Urothelium cell line (cell line): Measurements from ENCODE around the gene CD83.
A peak's percentile ranks its signal among the peaks of the same experiment; 100 is the strongest.
"Not testable (repeated sequence)": the region's sequence is repeated elsewhere in the genome, so short reads cannot be mapped to it uniquely, and the experiment has no call there.

Source experiments
- DNase-seq: peaks from one replicate; pipeline ENCODE4 v3.0.0; 2011; ENCODE audit warnings: low spot score, mixed read lengths
- FAIRE-seq: peaks from 2 replicates; lab custom pipeline; 2011; peaks lifted over from hg19 to GRCh38; lab: Jason Lieb, UNC

CD83 gene

DNA sequence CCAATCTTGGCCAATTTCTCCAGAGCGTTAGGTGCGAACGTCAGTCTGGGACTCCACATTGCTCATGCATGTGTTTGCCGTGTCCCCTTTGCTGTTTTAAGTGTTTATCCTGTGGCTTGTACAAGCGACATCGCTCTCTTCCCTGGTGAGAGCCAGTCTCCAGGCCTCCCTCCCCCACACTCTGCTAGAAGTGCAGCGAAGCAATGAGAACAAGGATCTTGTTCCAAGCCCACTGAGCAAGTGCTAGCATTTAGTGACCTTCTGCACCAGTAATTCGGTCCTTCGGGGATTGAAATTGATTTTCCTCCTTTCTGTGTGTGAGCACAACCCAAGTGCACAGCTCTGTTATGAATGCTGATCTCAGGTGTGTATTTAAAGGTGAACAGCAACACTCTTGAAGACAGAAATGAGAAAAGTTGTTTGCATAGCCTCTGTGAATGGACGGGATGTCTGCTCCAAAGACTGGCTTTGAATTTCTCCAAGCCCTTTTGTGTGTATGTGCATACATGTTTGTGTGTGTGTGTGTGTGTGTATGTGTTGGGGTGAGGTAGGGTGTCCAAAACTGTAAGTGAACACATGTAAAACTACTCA lies 29.0 kb downstream of the CD83 start:
- DNase-seq, result no peak
- FAIRE-seq, result no peak

- DNase-seq, result no peak
- FAIRE-seq, result no peak
Measured at GRCh38 chr6:14147891-14148290, 30.3 kb downstream of the CD83 start.

- FAIRE-seq, result no peak
Measured at GRCh38 chr6:14148471-14148870, 30.9 kb downstream of the CD83 start.

DNA sequence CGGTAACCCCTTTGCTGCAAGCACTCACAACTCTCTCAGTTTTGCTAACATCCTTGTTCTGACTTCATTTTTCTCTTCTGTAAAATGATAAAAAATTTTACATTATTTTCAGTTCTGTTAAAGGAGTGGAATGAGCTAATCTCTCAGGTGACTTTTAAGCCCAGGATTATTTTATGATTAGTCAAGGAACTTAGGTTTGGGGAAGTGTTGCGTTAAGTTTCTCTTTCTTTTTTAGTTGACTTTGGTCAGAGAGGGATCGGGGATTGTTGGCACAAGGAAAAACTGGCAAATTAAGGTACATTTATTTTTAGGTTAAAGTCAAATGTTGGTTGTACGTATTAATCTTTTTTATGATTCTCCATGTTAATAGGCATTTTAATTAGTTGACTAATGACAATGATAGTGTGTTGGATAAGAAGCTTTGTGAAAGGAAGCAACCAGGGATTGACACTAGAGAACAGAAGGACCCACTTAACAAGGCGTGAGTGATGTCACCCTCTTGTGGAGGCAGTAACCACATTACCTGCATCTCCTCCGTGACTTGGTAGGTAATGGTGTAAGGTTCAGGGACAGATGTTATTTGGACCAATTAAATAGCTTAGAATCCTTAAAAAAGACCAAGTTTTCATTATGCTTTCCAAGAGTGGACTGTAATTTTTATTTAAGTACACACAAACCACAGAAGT lies 31.6 kb downstream of the CD83 start:
- FAIRE-seq, result no peak
- DNase-seq, result no peak

More at GRCh38 chr6:14148471-14148870, 30.9 kb downstream of the CD83 start:
- DNase-seq, result no peak

DNA sequence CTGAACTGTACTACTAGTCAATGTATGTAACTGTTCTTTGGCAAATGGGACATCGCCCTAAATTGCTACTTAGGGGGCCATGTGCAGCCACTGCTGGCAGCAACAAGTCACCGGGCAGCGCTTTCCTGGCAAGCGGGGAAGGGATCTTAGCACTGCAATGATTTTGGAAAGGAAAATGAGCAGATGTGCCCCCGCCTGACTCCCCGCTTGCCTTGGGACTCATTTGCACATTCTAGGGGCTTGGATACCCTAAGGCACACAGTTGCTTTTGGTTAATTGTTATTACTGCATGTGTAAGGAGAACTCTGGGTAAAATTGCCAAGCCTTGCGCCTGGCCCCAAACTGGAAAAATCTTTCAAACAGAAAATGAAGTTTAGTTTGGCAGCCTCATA lies 32.2 kb downstream of the CD83 start:
- FAIRE-seq (no peak), DNase-seq (no peak)

GRCh38 chr6:14151300-14151699 lies 33.7 kb downstream of the CD83 start:
- DNase-seq, FAIRE-seq: not testable (repeated sequence)

- DNase-seq (no peak), FAIRE-seq (no peak)
Measured at GRCh38 chr6:14151773-14152172, 34.2 kb downstream of the CD83 start.

DNA sequence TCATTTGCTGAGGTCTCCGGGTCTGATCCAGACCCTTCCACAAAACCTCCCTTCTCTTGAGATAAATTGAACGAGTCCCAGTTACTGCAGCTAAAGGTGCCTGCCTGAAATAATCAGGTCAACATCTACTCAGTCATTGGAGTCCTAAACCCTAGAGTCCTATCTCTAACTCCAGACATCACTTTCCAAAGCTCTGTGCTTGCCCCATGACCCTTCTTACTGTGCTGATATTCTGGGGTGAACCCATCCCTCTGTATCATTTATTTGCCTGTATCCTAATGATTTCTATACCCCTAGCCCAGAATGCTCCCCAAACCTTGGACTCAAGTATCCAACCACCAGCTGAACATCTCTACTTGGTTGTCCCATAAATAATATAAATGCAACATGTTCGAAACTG lies 35.7 kb downstream of the CD83 start:
- FAIRE-seq (no peak), DNase-seq (no peak)

- FAIRE-seq, result no peak
- no peak for DNase-seq
Measured at GRCh38 chr6:14159090-14159489, 41.5 kb downstream of the CD83 start.

GRCh38 chr6:14162826-14163225 lies 45.3 kb downstream of the CD83 start:
- FAIRE-seq, result no peak
- DNase-seq, result no peak

- FAIRE-seq (no peak), DNase-seq (peak; percentile 71)
Measured at GRCh38 chr6:14165091-14165490, 47.5 kb downstream of the CD83 start.

DNA sequence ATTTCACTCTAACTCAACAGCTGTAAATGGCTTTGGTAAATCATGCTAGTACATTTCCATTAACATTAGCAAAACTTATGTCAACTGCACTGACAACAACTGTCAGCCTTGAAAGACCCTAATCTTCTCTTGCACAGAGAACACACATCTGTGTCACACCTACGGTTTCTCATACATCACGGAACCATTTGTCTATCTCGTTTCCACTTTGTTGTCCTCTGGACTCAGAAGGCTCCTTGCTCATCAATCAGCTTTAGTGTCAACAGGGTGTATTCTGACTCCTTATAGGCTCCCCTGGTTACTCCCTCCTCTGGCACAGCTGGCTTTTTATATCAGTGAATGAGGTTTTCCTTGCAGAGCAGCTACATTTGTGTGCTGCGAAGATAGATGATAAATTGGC lies 49.3 kb downstream of the CD83 start:
- DNase-seq (no peak), FAIRE-seq (no peak)

- DNase-seq (no peak), FAIRE-seq (no peak)
Measured at GRCh38 chr6:14170128-14170527, 52.6 kb downstream of the CD83 start.

DNA sequence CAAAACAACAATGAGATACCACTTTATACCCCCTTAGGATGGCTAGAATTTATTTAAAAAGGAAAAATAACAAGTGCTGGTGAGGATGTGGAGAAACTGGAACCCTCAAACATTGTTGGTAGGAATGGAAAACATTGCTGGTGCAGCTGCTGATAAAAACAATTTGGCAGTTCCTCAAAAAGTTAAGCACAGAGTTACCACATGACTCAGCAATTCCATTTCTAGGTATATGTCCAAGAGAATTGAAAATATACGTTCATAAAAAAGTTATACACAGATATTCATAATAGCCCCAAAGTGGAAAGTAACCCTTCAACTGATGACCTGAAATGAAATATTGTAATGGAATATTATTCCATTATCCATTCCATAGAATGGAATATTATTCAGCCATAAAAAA lies 55.0 kb downstream of the CD83 start:
- DNase-seq, result no peak
- FAIRE-seq, result no peak

DNA sequence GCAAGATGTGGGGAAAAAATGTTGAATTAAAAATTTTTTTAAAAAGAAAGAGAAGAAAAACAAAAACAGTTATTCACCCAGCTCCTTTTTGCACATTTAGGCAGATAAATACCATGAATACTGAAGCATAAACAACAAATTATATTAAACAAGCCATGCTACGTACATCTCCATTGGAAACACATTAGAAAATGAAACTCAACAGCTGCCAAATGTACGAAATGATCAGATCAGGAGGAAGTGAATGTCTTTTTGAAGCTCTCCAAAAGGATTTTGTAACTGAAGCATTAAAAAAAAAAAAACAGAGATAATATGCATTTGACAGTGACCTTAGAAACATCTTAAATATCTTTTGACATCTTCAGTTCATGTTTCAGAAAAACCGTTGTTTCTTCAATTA lies 56.7 kb downstream of the CD83 start:
- FAIRE-seq, result no peak
- no peak for DNase-seq

- no peak for DNase-seq
- FAIRE-seq, result no peak
Measured at GRCh38 chr6:14174996-14175395, 57.4 kb downstream of the CD83 start.

DNA sequence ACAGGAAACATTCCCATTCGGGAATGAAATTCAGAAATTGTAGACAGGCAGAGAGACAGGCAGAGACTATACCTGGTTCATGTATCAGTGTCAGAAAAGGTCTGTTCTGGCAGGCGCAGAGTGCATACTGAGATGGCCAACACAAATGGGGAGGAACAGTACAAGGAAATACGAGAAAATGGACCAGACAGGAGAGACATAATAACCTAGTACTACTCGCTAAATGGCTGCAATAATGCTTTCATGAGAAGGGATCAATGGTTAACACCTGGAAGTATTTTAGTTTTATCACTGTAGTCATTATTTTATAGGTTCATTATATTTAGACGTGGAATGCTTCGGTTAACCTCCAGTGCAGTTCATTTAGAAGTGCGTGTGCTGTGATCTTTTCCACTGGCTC lies 58.9 kb downstream of the CD83 start:
- DNase-seq (no peak), FAIRE-seq (no peak)

GRCh38 chr6:14177413-14178082 lies 60.0 kb downstream of the CD83 start:
- no peak for DNase-seq
- no peak for FAIRE-seq

- DNase-seq (no peak), FAIRE-seq (no peak)
Measured at GRCh38 chr6:14178083-14178445, 60.5 kb downstream of the CD83 start.

DNA sequence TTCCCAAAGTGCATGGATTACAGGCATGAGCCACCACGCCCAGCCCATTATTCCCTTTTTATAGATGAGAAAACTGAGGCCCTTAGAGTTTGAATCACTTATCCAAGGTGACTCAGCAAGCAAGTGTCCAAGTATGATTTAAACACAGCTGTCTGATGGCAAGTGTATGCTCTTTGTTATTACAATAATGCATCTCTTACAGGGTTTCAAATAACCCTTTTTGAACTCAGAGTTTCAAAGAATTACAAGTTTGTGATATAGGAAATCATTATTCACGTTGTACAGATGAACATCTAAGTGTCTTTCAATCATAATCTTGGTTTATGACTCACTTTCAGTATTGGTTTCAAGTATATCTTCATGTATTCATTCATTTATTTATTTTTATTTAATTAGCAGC lies 63.0 kb downstream of the CD83 start:
- FAIRE-seq (no peak), DNase-seq (no peak)

GRCh38 chr6:14182916-14183315 lies 65.3 kb downstream of the CD83 start:
- FAIRE-seq (no peak), DNase-seq (no peak)
